GM18519 (cell line): ENCODE data around the gene ADRA2C.

ENCODE experiments used
- ATAC-seq: cut with Tn5 transposase; IDR thresholded peaks from one replicate; pipeline ENCODE4 v1.9.1; 2021; ENCODE audit warnings: mild to moderate bottlenecking, moderate library complexity; ENCODE audit not compliant: unreplicated experiment, low FRiP score

ADRA2C gene

GRCh38 chr4:3774253-3774883 lies 8.2 kb downstream of the ADRA2C start:
- ATAC-seq, result no peak

GRCh38 chr4:3775005-3775404 lies 8.8 kb downstream of the ADRA2C start:
- no peak for ATAC-seq

GRCh38 chr4:3775576-3775975 lies 9.4 kb downstream of the ADRA2C start:
- ATAC-seq, result no peak

GRCh38 chr4:3776166-3777032 lies 10.2 kb downstream of the ADRA2C start:
- no peak for ATAC-seq

GRCh38 chr4:3777033-3777390 lies 10.8 kb downstream of the ADRA2C start:
- ATAC-seq, result no peak

- ATAC-seq, result no peak
Observed at GRCh38 chr4:3777669-3778068, 11.5 kb downstream of the ADRA2C start.

- ATAC-seq, result no peak
Observed at GRCh38 chr4:3779509-3779908, 13.3 kb downstream of the ADRA2C start.

DNA sequence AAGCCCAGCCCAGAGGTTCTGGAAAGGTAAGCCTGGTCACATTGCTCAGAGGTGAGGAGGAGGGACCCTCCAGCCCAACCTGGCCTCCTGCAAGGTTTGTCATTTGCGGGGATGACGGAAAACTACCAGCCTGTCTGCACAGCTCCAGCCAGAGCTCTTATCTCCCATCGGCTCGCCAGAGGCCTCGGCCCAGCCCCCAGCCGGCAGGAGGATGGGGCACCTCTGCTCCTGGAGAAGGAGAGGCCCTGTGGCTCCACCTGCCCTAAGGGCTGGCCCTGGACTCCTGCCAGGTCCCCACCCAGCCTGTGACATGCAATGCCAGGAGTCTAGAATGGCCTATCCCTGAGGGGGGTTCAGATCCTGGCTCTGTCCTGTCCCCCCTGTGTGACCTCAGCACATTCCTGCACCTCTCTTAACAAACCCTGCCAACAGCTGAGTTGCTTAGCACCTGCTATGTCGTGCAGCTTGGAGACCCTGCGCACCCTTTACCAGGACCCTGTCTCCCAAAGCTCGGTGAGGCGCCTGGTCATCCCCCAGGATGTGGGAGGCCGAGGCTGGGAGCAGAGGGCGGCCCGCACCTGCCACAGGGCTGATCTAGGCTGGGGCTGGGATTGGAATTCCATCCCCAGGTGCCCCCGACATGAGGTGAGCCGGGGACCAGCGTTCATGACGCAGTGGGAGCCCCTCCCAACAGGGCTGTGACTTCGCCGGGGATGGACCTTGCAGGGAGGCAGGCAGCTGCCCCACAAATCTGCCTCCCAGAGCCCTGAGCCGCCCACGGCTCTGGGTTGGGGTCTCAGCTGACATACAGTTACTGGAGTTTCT lies 14.4 kb downstream of the ADRA2C start:
- ATAC-seq, result no peak

DNA sequence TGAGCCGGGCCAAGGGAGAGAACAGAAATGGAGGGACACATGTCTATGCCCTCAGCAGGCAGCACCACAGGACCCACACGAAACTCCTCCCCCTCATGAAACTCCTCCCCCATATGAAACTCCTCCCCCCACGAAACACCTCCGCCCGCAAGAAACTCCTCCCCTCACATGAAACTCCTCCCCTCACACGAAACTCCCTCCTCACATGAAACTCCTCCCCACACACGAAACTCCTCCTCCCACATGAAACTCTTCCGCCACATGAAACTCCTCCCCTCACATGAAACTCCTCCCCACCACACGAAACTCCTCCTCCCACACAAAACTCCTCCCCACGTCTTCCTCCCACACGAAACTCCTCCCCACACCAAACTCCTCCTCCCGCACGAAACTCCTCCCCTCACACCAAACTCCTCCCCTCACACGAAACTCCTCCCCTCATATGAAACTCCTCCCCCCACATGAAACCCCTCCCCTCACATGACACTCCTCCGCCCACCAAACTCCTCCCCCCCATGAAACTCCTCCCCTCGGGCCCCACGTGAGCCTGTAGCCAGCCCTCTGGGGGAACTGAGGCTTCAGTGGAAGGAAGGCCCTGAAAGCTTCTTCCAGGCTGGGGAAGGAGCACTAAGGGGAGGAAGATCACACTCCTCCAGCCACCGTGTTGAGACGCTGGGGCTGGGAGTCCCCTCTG lies 15.2 kb downstream of the ADRA2C start:
- ATAC-seq, result no peak

GRCh38 chr4:3781997-3782930 lies 16.1 kb downstream of the ADRA2C start:
- ATAC-seq, result no peak

DNA sequence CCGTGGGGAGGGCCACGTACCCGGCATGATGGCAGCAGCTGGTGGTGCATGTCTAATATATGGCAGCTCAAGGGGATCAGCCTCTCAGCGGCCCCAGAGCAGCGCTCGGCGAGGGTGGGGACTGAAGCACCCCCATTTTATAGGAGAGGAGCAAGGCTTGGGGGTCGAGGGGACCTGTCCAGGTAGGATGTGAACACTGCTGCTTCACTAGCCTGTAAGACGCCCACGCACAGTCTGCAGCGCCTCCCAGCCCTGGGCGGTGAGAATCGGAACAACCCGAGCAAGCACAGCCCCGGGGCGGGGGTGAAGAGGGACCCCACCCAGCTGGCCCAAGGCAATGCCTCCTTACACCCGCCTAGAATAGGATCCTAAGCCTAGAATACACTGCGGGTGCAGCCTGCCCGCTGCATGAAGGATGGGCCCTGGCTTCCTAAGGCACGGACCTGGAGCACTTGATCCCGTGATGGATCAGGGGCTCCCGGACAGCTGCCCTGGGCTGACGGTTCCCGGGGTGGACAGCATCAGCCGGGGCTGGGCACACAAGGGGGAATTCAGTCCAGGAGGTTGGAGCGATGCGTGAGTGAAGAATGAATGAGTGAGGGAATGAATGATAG lies 17.6 kb downstream of the ADRA2C start:
- ATAC-seq, result no peak

DNA sequence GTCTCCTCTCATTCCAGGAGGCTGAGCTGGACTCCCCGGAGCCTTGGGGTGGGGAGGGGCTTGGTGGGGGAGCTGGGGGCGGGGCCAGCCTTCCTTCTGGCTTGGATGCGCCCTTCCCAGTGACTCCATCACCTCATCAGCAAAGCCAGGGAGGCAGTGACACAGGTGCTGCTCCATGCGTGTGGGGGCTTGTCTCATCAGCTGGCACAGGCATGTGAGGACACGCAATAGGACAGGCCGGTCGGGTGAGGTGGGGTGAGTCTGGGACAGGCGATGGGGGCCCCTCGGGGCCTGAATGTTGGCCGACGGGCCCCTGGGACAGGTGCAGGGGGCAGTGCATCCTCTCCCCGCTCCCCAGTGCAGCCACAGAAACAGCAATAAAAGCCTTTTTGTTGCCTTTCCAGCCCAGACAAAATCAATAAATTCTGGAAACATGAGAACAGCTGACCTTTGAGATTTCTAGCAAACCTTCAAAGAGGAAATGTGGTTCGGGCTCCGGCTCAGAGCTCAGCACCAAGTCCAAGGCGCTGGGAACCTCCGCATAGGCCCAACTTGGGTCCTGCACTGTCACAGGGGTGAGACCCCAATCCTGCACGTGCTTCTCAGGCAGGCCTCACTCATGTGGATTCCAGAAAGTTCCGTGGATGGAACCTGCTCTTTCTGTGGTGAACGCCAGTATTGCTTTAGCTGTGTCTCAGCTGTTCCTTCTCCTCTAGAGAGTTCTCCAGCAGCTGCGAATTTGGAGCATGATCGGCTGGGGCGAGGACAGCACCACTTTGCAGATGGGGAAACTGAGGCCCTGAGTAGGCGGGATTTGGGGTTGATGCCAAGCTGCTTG lies 18.5 kb downstream of the ADRA2C start:
- ATAC-seq, result no peak

DNA sequence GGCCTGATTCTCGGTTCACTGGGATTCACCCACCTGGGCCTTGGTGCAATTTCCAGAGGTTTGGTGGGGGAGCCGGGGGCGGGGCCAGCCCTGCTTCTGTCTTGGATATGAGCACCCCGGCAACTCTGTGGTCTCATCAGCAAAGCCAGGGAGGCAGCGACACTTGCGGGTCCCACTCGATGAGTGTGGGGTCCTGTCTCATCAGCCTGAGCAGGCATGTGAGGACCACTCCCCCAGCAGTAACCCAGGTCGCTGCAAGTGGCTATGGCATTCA lies 19.0 kb downstream of the ADRA2C start:
- ATAC-seq, result no peak

DNA sequence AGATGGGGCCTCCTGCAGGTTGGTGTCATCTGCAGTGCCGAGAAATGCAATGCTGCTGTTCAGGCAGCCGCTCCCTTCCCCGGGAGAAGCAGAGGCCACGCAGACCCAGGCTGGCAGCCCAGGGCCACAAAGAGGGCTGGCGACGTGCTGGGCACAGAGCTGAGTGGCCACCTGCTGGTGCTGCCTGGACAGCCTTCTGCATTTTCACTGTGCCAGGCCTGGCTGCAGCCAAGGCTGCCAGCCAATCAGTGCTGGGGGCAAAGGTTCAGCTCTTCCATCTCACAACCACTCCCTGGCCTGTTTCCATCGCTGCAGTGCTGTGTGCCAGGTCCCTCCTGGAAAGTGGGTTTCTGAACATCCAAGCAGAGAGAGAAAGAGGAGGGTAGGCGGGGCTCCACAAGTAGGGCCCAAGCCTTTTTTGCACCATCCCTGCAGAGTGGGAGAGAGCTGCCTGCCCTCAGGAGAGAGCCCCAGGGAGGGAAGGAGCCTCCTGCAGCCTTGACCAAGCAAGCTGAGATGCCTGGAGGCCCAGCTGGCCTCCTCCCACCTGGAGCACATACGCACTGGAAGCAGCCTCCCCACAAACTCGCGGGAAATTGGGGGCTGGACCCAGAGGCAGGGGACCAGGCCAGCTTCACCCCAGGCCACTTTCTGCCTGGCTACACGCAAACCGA lies 20.1 kb downstream of the ADRA2C start:
- ATAC-seq, result no peak

DNA sequence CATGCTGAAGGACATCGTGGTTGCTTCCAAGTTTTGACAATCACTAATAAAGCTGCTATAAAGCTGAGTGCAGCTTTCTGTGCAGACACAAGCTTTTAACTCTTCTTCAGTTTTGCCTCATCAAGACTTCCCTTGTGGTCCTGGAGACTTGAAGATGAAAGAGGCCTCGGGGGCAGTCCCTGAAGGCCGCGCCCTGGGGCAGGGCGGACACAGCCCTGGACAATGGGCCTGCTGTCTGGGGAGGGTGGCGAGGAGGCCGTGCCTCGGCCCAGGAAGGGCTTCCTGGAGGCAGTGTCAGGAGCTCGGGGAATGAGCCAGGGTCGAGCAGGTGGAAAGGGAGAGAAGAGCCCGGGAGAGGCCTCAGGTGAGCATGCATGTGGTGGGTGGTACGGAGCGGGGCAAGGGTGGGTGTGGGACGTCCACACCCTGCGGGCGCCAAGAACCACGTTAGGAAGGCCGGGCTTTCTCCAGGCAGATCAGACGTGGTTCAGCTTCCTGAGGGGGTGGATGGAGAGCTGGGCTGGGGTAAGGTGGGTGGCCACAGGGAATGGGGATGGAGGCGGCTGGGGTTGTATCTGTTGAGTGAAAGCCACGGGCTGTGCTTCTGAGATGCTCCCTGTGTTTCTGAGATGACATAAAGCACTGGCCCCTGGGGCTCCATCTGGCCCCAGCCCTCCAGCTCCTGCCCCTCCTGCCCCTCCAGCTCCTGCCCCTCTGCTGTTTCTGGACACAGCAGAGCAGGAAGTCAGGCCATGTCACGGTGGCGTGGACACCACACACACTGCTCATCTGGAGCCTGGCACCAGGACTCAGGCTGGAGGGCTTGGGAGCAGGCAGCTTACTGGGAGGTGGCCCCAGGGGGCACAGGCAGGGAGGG lies 21.5 kb downstream of the ADRA2C start:
- no peak for ATAC-seq

DNA sequence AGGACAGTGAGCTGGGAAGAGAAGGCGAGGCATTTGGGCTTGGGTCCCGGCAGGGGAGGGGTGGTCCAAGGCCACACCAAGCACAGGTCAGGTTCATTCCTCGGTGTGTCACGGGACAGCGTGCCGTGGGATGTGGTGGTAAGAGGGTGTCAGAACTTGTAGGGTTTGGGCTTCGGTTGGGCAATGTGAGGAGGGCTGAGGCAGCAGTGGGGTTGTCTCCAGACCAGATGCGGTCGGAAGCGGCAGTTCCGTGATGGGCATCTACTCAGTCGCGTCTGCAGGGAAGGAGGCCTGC lies 22.1 kb downstream of the ADRA2C start:
- ATAC-seq, result no peak

DNA sequence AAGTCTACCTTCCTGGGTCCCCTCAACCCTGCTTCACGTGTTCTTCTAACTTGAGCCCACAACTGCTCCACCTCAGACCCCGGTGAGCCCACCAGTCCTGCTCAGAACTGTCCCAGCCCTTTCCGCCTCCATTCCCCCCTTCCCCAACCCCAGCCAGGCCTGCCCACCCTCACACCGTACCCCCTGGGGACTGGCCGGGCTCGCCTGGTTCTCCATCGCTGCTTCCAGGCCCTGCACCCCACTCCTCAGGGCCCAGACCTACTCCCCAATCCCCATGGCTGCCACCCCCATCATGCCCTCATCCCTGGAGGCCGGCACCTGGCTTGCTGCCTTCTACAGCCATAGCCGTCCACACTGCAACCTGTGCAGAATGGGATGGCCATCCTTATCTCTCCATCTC lies 23.4 kb downstream of the ADRA2C start:
- no peak for ATAC-seq
